HFF-Myc (cell line): Measurements from ENCODE around the gene EVX1.

Experiments used
- DNase-seq: peaks from one replicate; pipeline ENCODE4 v3.0.0-alpha.2; 2011; ENCODE audit warnings: low read depth; ENCODE audit errors: extremely low read depth
- H3K4me3 ChIP-seq: replicated peaks from 2 replicates; pipeline ENCODE4 v1.5.1; 2011; ENCODE audit warnings: low read depth, mild to moderate bottlenecking, control low read depth, low read length
- CTCF ChIP-seq: IDR thresholded peaks from 2 replicates; pipeline ENCODE4 v1.5.1; 2012; ENCODE audit warnings: mild to moderate bottlenecking, low read depth, low read length, control low read depth; ENCODE audit errors: missing control alignments

Gene EVX1

GRCh38 chr7:27247452-27248426 lies 5.1 kb downstream of the EVX1 start:
- TF ChIP-seq CTCF = no peak
- DNase-seq = no peak
- no peak overlapping the region for H3K4me3 ChIP-seq

GRCh38 chr7:27248427-27248806 lies 5.8 kb downstream of the EVX1 start:
- no peak for TF ChIP-seq CTCF
- H3K4me3 ChIP-seq = no peak overlapping the region

GRCh38 chr7:27248911-27249723 lies 6.5 kb downstream of the EVX1 start:
- TF ChIP-seq CTCF = no peak
- no peak overlapping the region for H3K4me3 ChIP-seq
- DNase-seq = no peak

More at GRCh38 chr7:27248427-27248806, 5.8 kb downstream of the EVX1 start:
- DNase-seq = no peak

- TF ChIP-seq CTCF = no peak
- no peak for DNase-seq
- H3K4me3 ChIP-seq = no peak overlapping the region
Observed at GRCh38 chr7:27249724-27250556, 7.3 kb downstream of the EVX1 start.

- no peak overlapping the region for H3K4me3 ChIP-seq
- DNase-seq = no peak
- no peak for TF ChIP-seq CTCF
Observed at GRCh38 chr7:27250557-27251070, 8.0 kb downstream of the EVX1 start.

- DNase-seq = no peak
Observed at GRCh38 chr7:27251136-27251651, 8.6 kb downstream of the EVX1 start.

More at GRCh38 chr7:27251136-27251651, 8.6 kb downstream of the EVX1 start:
- TF ChIP-seq CTCF = no peak
- no peak overlapping the region for H3K4me3 ChIP-seq
